ENCODE data around the gene CIB2.

Gene CIB2

GRCh38 chr15:78102741-78103140, 28.5 kb downstream of the CIB2 start:
- TF ChIP-seq, protein P1, sequence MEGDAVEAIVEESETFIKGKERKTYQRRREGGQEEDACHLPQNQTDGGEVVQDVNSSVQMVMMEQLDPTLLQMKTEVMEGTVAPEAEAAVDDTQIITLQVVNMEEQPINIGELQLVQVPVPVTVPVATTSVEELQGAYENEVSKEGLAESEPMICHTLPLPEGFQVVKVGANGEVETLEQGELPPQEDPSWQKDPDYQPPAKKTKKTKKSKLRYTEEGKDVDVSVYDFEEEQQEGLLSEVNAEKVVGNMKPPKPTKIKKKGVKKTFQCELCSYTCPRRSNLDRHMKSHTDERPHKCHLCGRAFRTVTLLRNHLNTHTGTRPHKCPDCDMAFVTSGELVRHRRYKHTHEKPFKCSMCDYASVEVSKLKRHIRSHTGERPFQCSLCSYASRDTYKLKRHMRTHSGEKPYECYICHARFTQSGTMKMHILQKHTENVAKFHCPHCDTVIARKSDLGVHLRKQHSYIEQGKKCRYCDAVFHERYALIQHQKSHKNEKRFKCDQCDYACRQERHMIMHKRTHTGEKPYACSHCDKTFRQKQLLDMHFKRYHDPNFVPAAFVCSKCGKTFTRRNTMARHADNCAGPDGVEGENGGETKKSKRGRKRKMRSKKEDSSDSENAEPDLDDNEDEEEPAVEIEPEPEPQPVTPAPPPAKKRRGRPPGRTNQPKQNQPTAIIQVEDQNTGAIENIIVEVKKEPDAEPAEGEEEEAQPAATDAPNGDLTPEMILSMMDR (conservative IDR thresholded peaks at IDR 0.05; ENCODE audit: low read depth, low read length): no peak
- no peak overlapping the region for H3K4me3 ChIP-seq (ENCODE audit: low read length)
- no peak for DNase-seq (ENCODE audit: low read depth)

GRCh38 chr15:78102211-78102610, 29.0 kb downstream of the CIB2 start:
- H3K4me3 ChIP-seq (ENCODE audit: low read length): no peak overlapping the region
- DNase-seq (ENCODE audit: low read depth): no peak
- TF ChIP-seq, protein P1 (conservative IDR thresholded peaks at IDR 0.05; ENCODE audit: low read depth, low read length): no peak

DNA sequence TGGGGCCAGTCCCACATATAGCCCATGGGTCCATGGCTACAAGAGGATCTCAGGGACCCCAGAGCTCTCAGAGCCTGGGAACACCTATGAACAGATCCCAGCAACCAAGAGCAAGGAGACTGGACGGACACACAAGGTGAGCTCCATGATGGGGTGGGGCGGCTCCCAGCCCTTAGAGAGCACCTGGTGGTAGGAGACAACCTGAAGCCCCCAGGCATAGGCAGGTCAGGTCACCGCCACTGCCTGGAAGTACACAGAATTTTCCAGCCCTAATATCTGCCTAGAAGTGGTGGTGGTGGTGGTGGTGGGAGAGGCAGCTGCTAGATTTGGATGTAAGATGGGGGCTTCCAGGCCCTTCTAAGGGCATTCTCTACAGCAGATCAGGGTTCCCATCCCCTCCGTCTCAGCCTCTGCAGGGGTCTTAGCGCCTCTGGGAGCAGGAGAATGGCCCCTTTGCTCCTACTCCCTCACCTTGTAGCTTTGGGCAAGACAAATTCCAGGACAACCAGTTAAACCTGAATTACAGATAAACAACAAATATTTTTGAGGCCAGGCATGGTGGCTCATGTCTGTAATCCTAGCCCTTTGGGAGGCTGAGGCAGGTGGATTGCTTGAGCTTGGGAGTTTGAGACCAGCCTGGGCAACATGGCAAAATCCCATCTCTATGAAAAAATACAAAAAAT, 29.7 kb downstream of the CIB2 start:
- H3K4me3 ChIP-seq (ENCODE audit: low read length): no peak overlapping the region
- no peak for DNase-seq (ENCODE audit: low read depth)
- TF ChIP-seq, protein P1 (conservative IDR thresholded peaks at IDR 0.05; ENCODE audit: low read depth, low read length): no peak

DNA sequence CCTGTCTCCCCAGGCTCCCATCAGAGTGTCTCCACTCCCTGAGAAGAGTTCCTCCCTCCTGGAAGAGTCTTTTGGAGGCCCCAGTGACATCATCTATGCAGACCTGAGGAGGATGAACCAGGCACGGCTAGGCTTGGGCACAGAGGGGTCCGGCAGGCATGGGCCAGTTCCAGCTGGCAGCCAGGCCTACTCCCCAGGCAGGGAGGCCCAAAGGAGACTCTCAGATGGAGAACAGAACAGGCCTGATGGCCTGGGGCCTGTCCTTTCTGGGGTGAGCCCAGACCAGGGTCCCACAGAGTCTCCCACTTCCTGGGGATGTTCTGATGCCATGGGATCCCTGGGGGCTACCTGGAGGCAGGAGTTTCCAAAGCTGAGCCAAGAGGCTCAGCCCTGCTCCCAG, 30.4 kb downstream of the CIB2 start:
- TF ChIP-seq, protein P1 (conservative IDR thresholded peaks at IDR 0.05; ENCODE audit: low read depth, low read length): no peak
- no peak for DNase-seq (ENCODE audit: low read depth)
- H3K4me3 ChIP-seq (ENCODE audit: low read length): no peak overlapping the region

DNA sequence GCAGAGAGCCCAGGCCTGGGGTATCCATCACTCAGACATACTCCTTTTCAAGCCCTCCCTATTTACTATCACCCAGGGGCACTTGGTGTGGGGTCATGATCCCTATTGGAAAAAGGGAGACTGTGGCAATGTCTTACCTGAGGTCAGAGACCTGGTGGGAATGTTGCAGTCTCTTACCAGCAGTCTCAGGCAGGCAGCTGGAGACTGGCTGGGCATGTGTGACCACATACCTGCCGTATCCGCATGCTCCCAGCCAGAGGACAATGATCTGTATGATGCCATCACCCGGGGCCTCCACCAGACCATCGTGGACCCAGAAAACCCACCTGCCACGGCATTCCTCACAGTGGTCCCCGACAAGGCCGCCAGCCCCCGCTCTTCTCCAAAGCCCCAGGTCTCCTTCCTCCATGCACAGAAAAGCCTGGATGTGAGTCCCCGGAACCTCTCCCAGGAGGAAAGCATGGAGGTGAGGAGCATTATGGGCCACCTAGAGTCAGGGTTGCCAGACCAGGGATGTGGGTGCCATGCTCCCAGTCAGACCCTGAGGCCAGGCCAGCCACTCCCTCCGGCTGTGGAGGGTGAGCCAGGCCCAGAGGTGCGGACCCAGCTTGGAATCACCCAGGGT, 33.0 kb downstream of the CIB2 start:
- TF ChIP-seq, protein P1 (conservative IDR thresholded peaks at IDR 0.05; ENCODE audit: low read depth, low read length): no peak
- no peak overlapping the region for H3K4me3 ChIP-seq (ENCODE audit: low read length)
- DNase-seq (ENCODE audit: low read depth): no peak

GRCh38 chr15:78097667-78098066, 33.6 kb downstream of the CIB2 start:
- H3K4me3 ChIP-seq (ENCODE audit: low read length): no peak overlapping the region
- TF ChIP-seq, protein P1 (conservative IDR thresholded peaks at IDR 0.05; ENCODE audit: low read depth, low read length): no peak
- DNase-seq (ENCODE audit: low read depth): no peak
